ENCODE measurements around the gene TOR2A. TPM values are rescaled to one million over a fixed set of nuclear protein-coding genes. Genes with fewer than 3 reads are reported as not detected.

Gene TOR2A
- total RNA-seq, 1 experiment from 2014 or later, result 13.2 TPM

DNA sequence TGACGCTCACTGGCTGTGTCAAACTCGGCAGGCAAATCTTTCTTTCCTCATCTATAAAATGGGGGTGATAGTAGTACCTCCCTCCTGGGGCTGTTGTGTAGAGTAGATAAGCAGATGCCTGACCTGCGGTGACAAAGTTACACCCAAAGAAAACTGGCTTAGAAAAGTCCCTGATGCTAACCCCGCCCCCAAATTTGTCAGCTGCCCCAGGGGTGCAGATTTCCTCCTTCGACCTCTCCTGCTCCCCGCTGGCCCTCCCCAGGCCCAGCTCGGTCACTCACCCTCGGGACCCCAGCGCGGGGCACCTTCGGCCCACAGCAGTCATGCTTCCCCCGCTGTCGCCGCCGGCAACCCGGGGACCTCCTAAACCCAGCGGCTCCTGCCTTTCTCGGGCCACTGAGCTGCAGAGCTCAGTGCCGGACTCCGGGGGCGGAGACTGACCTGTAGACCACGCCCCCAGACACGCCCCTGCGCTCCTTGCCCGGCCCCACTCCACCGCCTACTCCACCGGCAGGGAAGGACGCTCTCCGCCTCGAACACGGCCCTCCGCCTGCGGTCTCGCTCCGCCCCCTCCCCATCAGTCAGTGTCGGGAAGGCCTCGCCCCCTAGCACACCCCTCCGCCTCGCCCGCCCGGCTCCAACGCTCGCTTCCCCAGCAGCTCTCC lies 35.9 kb upstream of the TOR2A start:
- no peak overlapping the region for H2BK5ac ChIP-seq (ENCODE audit: insufficient read length, low read length)
- no peaks in the 10 kb centered on the region for H3K79me2 ChIP-seq (ENCODE audit: insufficient read depth, low read length)
- TF ChIP-seq CTCF (conservative IDR thresholded peaks at IDR 0.05), result no peak
- no peak overlapping the region for H3K27ac ChIP-seq (ENCODE audit: insufficient read length, low read depth, low read length)
- Mint-ChIP-seq H3K36me3 (ENCODE audit: insufficient read depth in 1 of 3, low read depth in 3 of 3) (no peaks in the 10 kb centered on the region), H3K27ac (no peak overlapping the region; a peak in 1 of 7 replicates), H3K4me1 (peaks cover 28 to 34% of the 10 kb centered on the region in 2 experiments), H3K9me3 (no peaks in the 10 kb centered on the region), H3K27me3 (ENCODE audit: low read depth) (peaks cover 6% of the 10 kb centered on the region), H3K4me3 (peak overlapping the region; percentile 74 to 87)
- H2AK5ac ChIP-seq (ENCODE audit: insufficient read length, low read length), result no peak overlapping the region
- no peaks in the 10 kb centered on the region for H3K79me1 ChIP-seq (ENCODE audit: insufficient read depth, low read depth, low read length, poor library complexity, severe bottlenecking)
- no peak overlapping the region for H3K9ac ChIP-seq (ENCODE audit: extremely low read depth, insufficient read length, low read length)
- H4K5ac ChIP-seq (ENCODE audit: insufficient read length, low read depth, low read length), result no peak overlapping the region
- no peak overlapping the region for H2BK12ac ChIP-seq (ENCODE audit: insufficient read length, low read depth, low read length)
- peaks cover 8% of the 10 kb centered on the region for H3K4me1 ChIP-seq (ENCODE audit: insufficient read depth, low read length)
- peak; percentile 99 for DNase-seq
- no peaks in the 10 kb centered on the region for H4K20me1 ChIP-seq (ENCODE audit: control insufficient read depth, insufficient read depth, insufficient read length)
- H4K91ac ChIP-seq (ENCODE audit: insufficient read length, low read depth, low read length), result no peak overlapping the region
- no peak overlapping the region for H2BK120ac ChIP-seq (ENCODE audit: low read depth, low read length, poor library complexity, severe bottlenecking)
- H3K27me3 ChIP-seq (ENCODE audit: insufficient read depth, low read length), result no peaks in the 10 kb centered on the region
- H3K4me2 ChIP-seq (ENCODE audit: insufficient read depth, insufficient read length, low read length), result peak overlapping the region; percentile 64
- no peak overlapping the region for H3K23ac ChIP-seq (ENCODE audit: insufficient read length, low read depth, low read length)
- H3K23me2 ChIP-seq (ENCODE audit: insufficient read length, low read depth, low read length, poor library complexity, severe bottlenecking), result peaks cover 6% of the 10 kb centered on the region
- no peak overlapping the region for H3T11ph ChIP-seq (ENCODE audit: low read length)
- no peak overlapping the region for H2BK20ac ChIP-seq (ENCODE audit: low read depth, low read length, poor library complexity, severe bottlenecking)
- H3K9me3 ChIP-seq (ENCODE audit: control insufficient read depth, low read depth, low read length), result no peaks in the 10 kb centered on the region
- no CpG with 5 or more reads among the region's 43 CpGs for WGBS (ENCODE audit: extremely low coverage, insufficient read length, low lambda C conversion rate)
- no peak overlapping the region for H2BK15ac ChIP-seq (ENCODE audit: low read depth, low read length)
- H3K14ac ChIP-seq (ENCODE audit: insufficient read depth, low read length), result no peak overlapping the region
- no peak overlapping the region for H3K18ac ChIP-seq (ENCODE audit: insufficient read length, low read depth, low read length)
- no peak overlapping the region for H3K4ac ChIP-seq (ENCODE audit: low read depth, low read length)
- H4K8ac ChIP-seq (replicated peaks; ENCODE audit: insufficient read length, low read depth, low read length), result no peak overlapping the region
- H3K56ac ChIP-seq (ENCODE audit: insufficient read length, low read depth, low read length), result no peak overlapping the region
- H2AFZ ChIP-seq (ENCODE audit: low read length), result no peak overlapping the region
